IPS-NIHi7 (cell line): Measurements from ENCODE around the gene BCAS3.
"Not testable (repeated sequence)": the region's sequence is repeated elsewhere in the genome, so short reads cannot be mapped to it uniquely, and the experiment has no call there.

Experiments
- DNase-seq: peaks from one replicate; pipeline ENCODE4 v3.0.0; 2012; ENCODE audit warnings: mixed read lengths; ENCODE audit errors: extremely low spot score

BCAS3 gene

DNA sequence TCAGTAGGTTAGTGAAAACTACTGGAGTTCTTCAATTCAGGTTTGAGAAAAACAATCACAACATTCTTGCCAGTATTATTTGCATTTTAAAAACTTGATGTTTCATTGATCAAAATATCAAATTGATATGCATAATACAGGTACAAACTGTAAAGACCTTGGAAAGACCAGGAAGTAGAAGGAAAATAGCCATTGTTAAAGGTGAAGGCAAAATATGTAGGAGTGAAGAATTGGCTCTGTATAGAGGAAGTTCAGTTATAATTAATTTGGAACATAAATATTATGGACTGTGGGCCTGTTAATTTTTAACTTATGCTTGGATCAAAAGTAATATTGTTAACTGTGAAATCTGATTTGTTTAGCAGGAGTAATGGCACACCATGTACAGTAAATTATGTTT is 112.6 kb downstream of the BCAS3 start:
- DNase-seq = no peak

GRCh38 chr17:60792250-60792898 is 114.7 kb downstream of the BCAS3 start:
- DNase-seq = no peak

GRCh38 chr17:60798576-60798975 is 120.9 kb downstream of the BCAS3 start:
- DNase-seq = no peak

GRCh38 chr17:60802377-60802776 is 124.7 kb downstream of the BCAS3 start:
- no peak for DNase-seq

DNA sequence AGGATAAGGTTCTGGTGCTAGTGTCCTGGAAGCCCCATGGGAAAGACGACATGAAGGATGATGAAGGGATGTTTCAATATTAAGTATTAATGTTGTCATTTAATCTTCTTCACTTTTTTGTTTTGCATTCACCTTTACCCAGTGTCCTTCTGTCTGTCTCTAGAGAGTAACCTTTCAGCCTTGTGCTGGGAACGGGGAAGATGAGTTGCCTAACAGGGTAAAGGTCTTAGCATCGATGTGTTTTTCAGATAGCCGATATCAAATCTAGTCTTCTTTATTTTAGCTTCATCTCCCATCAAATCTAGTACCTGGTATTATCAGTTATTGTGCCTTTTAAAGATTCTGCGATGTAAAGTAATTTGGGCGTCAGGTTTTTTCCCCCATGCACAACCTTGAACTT is 125.4 kb downstream of the BCAS3 start:
- no peak for DNase-seq

GRCh38 chr17:60804831-60805230 is 127.2 kb downstream of the BCAS3 start:
- DNase-seq = no peak

DNA sequence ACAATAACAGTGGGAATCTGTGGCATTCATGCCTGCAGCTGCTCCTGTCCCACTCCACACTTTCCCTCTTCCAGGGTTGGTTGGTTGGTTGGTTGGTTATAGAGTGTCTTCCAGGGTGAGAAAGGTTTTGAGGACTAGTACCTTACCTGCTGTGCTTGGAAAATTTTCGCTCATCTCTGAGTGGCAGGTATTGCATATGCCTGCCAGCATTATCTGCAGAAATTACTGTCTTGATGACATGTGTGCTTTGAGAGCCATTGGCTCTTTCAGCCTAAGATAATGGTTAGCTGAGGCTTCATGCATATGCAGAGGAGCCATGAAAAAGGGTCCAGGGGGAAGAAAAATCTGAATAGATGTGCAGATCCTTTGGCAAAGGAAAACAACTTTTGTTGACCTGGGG is 131.8 kb downstream of the BCAS3 start:
- DNase-seq = no peak

GRCh38 chr17:60814941-60815340 is 137.3 kb downstream of the BCAS3 start:
- not testable (repeated sequence) for DNase-seq

DNA sequence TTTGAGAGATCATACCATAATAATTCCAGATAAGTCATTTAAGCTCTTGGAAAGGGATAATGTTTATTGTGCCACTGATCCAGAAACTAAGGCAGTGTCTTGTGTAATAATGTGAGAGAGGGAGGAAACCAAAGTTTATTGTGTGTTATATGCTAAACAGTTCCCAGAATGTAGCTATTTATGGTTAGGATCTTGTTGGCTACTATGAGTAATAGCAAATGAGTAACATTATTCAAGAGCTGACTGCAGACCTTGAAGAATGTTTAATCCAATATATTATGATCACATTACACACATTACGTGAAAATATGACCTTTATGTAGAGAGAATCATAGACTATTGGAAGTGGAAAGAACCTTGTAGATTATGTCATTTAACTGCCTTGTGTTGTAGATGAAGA is 139.5 kb downstream of the BCAS3 start:
- no peak for DNase-seq

DNA sequence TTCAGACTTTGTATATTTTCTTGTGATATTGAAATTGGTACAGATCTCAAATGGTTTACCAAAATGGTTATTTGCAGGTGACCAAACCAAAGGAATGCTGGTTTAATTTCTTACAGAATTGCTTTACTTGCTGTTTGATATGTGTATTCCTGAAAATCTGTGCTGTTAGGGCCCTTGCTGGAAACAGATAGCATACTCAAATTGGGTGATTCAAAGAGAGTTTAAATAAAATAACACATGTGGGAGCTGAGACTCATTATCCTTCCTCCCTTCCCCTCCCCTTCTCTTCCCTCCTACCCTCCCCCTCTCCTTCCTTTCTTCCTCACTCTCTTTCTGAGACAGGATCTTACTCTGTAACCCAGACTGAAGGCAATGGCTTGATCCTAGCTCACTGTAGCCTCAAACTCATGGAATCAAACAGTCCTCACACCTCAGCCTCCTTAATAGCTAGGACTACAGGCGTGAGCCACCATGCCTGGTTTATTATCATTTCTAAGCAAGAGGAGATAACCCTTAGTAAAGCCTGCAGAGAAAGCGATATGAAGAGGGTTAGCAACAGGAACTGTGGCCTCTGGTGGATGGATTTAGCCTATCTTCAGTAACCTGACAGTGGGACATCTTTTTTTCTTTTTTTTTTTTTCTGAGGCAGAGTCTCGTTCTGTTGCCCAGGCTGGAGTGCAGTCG is 141.9 kb downstream of the BCAS3 start:
- DNase-seq = no peak

DNA sequence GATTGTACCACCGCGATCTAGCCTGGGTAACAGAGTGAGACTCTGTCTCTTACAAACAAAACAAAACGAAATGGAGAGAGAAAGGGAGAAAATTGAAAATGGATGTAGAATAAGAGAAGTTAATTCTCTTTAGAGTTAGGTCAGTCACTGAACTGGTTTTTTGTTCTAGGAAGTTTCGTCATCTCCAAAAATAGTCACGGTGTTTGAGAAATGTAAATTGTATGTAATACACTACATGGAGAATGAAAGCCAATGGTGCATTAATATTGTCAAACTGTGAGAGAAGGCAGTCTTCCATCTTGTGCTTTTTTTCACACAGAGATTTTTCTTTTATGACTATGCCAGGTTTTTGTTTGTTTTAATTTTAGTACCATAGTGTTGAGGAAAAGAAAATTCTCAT is 145.9 kb downstream of the BCAS3 start:
- DNase-seq = no peak

DNA sequence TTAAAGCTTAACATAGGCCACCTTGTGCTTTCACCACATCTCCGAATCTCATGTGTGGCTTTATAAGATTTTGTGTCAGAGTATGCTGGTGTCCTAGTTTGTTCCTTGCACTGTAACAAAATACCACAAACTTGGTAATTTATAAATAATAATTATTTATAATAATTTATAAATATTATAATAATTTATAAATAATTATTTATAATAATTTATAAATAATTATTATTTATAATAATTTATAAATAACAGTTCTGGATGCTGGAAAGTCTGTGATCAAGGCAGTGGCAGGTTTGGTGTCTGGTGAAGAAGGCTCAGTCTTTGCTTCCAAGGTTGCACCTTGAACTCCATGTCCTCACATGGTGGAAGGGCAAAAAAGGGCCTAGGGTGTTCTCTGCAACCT is 147.7 kb downstream of the BCAS3 start:
- no peak for DNase-seq

- no peak for DNase-seq
These were observed 150.3 kb downstream of the BCAS3 start for GRCh38 chr17:60827943-60828342.

DNA sequence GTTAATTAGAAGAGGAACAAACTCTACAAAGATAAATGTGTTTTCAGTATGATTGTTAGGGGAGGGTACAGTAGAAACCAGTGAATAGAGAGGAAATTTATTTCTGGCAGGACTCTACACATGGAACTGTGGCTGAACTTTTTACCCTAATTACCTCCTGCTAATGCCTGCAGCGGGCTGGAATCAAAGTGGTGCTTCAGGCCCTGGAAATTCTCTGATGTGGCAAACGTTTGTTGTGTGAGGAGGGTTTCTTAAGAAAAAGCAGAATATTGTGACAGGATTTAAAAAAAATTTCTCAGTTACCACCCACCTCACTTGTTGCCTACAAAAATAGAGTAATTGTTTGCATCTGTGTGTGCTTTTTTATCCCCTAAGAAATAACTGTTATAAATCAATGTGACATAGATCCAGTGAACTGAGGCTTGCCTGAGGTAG is 154.5 kb downstream of the BCAS3 start:
- no peak for DNase-seq

DNA sequence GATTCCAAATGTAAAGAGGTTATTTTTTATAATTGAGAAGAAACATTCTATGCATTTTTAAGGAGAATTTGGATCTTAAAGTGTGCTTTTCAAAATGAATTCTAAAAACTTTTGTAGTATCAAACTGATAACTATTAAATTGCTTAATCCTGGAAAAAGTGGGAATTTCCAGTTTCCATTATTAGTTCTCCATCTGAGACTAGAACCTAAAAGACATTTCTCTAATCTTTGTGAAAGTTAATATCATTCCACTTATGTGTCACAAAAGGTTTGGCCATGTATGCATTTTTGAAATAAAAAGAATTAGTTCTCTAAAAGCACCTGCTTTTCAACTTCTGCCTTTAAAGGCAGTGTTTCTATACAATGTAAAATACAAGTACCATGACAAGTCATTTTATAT is 155.0 kb downstream of the BCAS3 start:
- no peak for DNase-seq

- DNase-seq = no peak
These were observed 162.8 kb downstream of the BCAS3 start for GRCh38 chr17:60840456-60840855.

- no peak for DNase-seq
These were observed 167.4 kb downstream of the BCAS3 start for GRCh38 chr17:60845012-60845411.

DNA sequence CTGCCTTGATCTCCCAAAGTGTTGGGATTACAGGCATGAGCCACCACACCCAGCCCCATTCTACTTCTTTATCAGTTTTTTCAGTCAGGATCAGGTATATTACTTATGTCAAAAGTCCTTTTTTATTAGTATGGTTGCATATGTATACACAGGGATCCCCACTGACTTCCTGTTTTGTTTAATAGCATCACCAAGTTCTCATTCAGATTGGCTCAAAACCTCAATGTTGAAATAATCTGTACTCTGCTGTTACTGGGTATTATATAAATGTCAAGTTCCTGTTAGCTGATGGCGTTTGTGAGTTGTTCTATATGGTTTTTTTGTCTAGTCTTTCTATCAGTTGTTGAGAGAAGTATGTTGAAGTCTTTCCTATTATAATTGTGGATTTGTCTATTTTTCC is 168.5 kb downstream of the BCAS3 start:
- no peak for DNase-seq

DNA sequence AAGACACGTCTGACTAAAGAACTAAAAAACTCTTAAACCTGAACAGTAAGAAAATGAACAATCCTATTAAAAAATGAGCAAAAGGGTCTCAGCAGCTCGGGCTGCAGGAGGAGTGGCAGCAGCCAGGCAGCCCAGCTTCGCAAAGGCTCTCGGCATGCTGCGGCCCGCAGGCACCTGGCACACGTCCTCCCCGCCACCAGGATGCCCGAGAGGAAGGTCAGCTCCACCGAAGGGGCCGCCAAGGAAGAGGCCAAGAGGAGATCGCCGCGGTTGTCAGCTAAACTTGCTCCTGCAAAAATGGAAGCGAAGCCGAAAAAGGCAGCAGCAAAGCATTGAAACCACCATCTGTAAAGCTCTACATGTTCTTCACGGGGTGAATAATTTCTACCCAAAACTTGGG is 173.5 kb downstream of the BCAS3 start:
- DNase-seq = peak; percentile 8

GRCh38 chr17:60857556-60858080 is 180.0 kb downstream of the BCAS3 start:
- DNase-seq = no peak

- no peak for DNase-seq
These were observed 184.8 kb downstream of the BCAS3 start for GRCh38 chr17:60862482-60862881.

DNA sequence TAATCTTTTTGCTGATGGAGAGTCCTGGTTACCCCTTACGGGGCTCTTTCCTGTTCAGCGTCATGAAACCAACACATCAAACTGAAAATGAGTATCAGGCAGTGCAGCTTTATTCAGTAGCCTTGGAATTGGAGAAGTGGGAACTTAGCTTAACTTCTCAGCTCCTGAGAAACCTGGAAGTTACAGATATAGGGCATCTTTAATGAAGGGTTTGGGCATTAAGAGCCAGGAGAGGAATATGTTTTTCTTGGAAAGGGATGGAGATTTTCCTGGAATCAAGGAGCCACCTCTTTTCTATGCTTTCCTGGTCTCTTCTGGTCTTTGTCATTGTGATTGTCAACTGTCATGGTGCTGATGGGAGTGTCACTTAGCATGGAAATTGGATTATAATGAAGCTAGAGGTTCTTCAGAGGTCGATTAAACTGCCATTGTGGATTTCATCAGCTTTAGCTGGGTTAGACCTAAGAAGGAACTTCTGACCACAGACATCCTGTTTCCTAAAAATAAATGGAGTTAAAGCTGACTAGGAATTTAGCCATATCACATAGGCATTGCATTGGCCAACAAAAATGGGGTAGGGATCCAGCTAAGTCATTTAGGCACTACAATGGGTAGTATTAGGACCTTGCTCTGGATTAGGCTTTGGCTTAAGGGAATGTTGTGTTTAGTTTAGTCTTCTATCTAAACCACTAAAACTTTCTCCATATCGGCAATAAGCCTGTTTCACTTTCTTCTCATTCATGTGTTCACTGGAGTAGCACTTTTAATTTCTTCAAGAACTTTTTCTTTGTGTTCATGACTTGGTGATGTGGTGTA is 186.4 kb downstream of the BCAS3 start:
- DNase-seq = no peak

GRCh38 chr17:60864708-60865005 is 187.0 kb downstream of the BCAS3 start:
- no peak for DNase-seq
